Sigmoid colon (tissue), 4 donors: Measurements from ENCODE around the gene SPATA31D1.

ENCODE experiments used
- POLR2AphosphoS5 ChIP-seq, 4 donors: sonication (generic); formaldehyde crosslinking; IDR thresholded peaks; one replicate each; pipeline ENCODE4 v1.6.1; 2017; ENCODE audit warnings: antibody characterized with exemption in 4 of 4
- TF ChIP-seq, protein P1 (sequence below), 4 experiments: fragments of 450-650 bp in 3 of 4; fragments of 200-600 bp in 1 of 4; IDR thresholded peaks; one replicate each; pipeline ENCODE4 v1.5.1; 2016 to 2019; ENCODE audit warnings: antibody characterized with exemption in 4 of 4, mild to moderate bottlenecking in 3 of 4, moderate library complexity in 2 of 4

DNA sequence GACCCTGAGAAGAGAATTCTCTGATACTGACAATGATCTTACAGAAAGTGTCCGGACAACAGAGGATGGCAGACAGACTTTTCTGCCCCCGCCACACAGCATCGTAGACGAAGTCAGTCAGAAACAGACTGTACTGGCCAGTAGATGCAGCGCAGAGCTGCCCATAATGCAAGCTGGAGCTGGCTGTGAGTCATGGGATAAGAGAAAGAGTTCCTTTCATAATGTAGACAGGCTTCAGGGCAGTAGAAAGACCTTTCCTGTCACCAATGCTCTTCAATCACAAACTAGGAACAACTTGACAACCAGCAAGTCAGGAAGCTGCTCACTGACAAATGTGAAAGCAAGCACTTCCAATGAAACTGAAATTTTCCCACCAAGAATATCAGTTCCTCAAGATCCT lies 5.1 kb downstream of the SPATA31D1 start:
- TF ChIP-seq, protein P1, sequence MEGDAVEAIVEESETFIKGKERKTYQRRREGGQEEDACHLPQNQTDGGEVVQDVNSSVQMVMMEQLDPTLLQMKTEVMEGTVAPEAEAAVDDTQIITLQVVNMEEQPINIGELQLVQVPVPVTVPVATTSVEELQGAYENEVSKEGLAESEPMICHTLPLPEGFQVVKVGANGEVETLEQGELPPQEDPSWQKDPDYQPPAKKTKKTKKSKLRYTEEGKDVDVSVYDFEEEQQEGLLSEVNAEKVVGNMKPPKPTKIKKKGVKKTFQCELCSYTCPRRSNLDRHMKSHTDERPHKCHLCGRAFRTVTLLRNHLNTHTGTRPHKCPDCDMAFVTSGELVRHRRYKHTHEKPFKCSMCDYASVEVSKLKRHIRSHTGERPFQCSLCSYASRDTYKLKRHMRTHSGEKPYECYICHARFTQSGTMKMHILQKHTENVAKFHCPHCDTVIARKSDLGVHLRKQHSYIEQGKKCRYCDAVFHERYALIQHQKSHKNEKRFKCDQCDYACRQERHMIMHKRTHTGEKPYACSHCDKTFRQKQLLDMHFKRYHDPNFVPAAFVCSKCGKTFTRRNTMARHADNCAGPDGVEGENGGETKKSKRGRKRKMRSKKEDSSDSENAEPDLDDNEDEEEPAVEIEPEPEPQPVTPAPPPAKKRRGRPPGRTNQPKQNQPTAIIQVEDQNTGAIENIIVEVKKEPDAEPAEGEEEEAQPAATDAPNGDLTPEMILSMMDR (IDR thresholded peaks at IDR 0.05) = no peak
- no peak for TF ChIP-seq POLR2AphosphoS5 (IDR thresholded peaks at IDR 0.05)
